HL-60 (cell line): ENCODE results near the gene PCSK7.

Experiments
- CTCF ChIP-seq: IDR thresholded peaks from one replicate; pipeline ENCODE4 v1.5.1; 2011; ENCODE audit warnings: low read length, control low read depth, inconsistent platforms; ENCODE audit not compliant: insufficient read depth
- GABPA ChIP-seq: IDR thresholded peaks from 2 replicates; pipeline ENCODE4 v1.6.1; 2012; ENCODE audit warnings: low read depth
- POLR2AphosphoS5 ChIP-seq: IDR thresholded peaks from 2 replicates; pipeline ENCODE4 v1.6.1; 2012; ENCODE audit warnings: low read depth
- REST ChIP-seq: IDR thresholded peaks from 2 replicates; pipeline ENCODE4 v1.6.1; 2012; ENCODE audit warnings: low read depth; ENCODE audit not compliant: insufficient replicate concordance

- TF ChIP-seq CTCF (no peak), REST (no peak), POLR2AphosphoS5 (no peak), GABPA (no peak)
These were observed 11.3 kb downstream of the PCSK7 start for GRCh38 chr11:117220568-117220967.
